GM23338 (cell line): ENCODE measurements around the gene FKBP1B. TPM values are rescaled to one million over a fixed set of nuclear protein-coding genes. Genes with fewer than 3 reads are reported as not detected.

Experiments
- ATAC-seq: fragments of 200-7000 bp; cut with Tn5 transposase; 3 replicates; pipeline ENCODE4 v1.9.1; 2020
- DNase-seq: peaks from one replicate; pipeline ENCODE4 v3.0.0-alpha.2; 2015; ENCODE audit warnings: low spot score
- H2AFZ ChIP-seq: fragments of 200-600 bp; sonication (generic); 2 replicates; pipeline ENCODE4 v1.8.0; 2016; ENCODE audit warnings: antibody characterized with exemption, mild to moderate bottlenecking, moderate library complexity
- H3F3A ChIP-seq: fragments of 200-600 bp; sonication (generic); replicated peaks from 2 replicates; pipeline ENCODE4 v1.8.0; 2017; ENCODE audit warnings: antibody characterized with exemption, mixed run types, low read depth
- H3K27ac ChIP-seq: fragments of 200-600 bp; sonication (generic); 2 replicates; pipeline ENCODE4 v1.6.1; 2016; ENCODE audit warnings: low read depth
- H3K27me3 ChIP-seq: fragments of 200-600 bp; sonication (generic); 2 replicates; pipeline ENCODE4 v1.8.0; 2016; ENCODE audit warnings: mild to moderate bottlenecking, mixed run types, moderate library complexity; ENCODE audit not compliant: insufficient read depth
- H3K36me3 ChIP-seq: fragments of 200-600 bp; sonication (generic); 2 replicates; pipeline ENCODE4 v1.8.0; 2016; ENCODE audit warnings: mild to moderate bottlenecking; ENCODE audit not compliant: insufficient read depth
- H3K4me1 ChIP-seq: fragments of 200-600 bp; sonication (generic); 2 replicates; pipeline ENCODE4 v1.8.0; 2016; ENCODE audit warnings: mild to moderate bottlenecking, moderate library complexity; ENCODE audit not compliant: insufficient read depth
- H3K4me2 ChIP-seq: fragments of 200-600 bp; sonication (generic); 2 replicates; pipeline ENCODE4 v1.7.1; 2017; ENCODE audit warnings: mixed run types
- H3K4me3 ChIP-seq: fragments of 200-600 bp; sonication (generic); 2 replicates; pipeline ENCODE4 v1.6.1; 2016; ENCODE audit warnings: mixed run types
- H3K79me2 ChIP-seq: fragments of 200-600 bp; sonication (generic); replicated peaks from 2 replicates; pipeline ENCODE4 v1.8.0; 2017; ENCODE audit warnings: mild to moderate bottlenecking; ENCODE audit not compliant: insufficient read depth
- H3K9me2 ChIP-seq: fragments of 200-600 bp; sonication (generic); 2 replicates; pipeline ENCODE4 v1.8.0; 2017; ENCODE audit not compliant: insufficient read depth
- H4K20me1 ChIP-seq: fragments of 200-600 bp; sonication (generic); replicated peaks from 2 replicates; pipeline ENCODE4 v1.8.0; 2017; ENCODE audit warnings: mild to moderate bottlenecking; ENCODE audit not compliant: insufficient read depth
- H3K27ac Mint-ChIP-seq: 2 replicates; pipeline ENCODE4 v1.8.0; 2020; ENCODE audit warnings: inconsistent platforms, mild to moderate bottlenecking, moderate library complexity, mixed read lengths
- H3K27me3 Mint-ChIP-seq: 3 replicates; pipeline ENCODE4 v1.8.0; 2022; ENCODE audit warnings: low read depth, mild to moderate bottlenecking, moderate library complexity, mixed read lengths, inconsistent platforms; ENCODE audit not compliant: insufficient read depth, poor library complexity
- H3K36me3 Mint-ChIP-seq: 3 replicates; pipeline ENCODE4 v1.8.0; 2021; ENCODE audit warnings: low read depth, mild to moderate bottlenecking, inconsistent platforms, moderate library complexity, mixed read lengths
- H3K4me1 Mint-ChIP-seq: 3 replicates; pipeline ENCODE4 v1.8.0; 2020; ENCODE audit warnings: mild to moderate bottlenecking, inconsistent platforms, mixed read lengths
- H3K4me3 Mint-ChIP-seq: 3 replicates; pipeline ENCODE4 v1.8.0; 2021; ENCODE audit warnings: moderate library complexity, mild to moderate bottlenecking, inconsistent platforms, mixed read lengths
- H3K9me3 Mint-ChIP-seq: 3 replicates; pipeline ENCODE4 v1.8.0; 2020; ENCODE audit warnings: moderate library complexity, mild to moderate bottlenecking, inconsistent platforms, mixed read lengths
- CREB1 ChIP-seq: fragments of 250-450 bp; sonication (Bioruptor Pico); IDR thresholded peaks from 2 replicates; pipeline ENCODE4 v1.5.0; 2020; ENCODE audit warnings: low read depth, mild to moderate bottlenecking, moderate library complexity
- EZH2phosphoT487 ChIP-seq: fragments of 200-600 bp; sonication (generic); IDR thresholded peaks from one replicate; pipeline ENCODE4 v1.8.1; 2018; ENCODE audit warnings: antibody characterized with exemption; ENCODE audit not compliant: unreplicated experiment
- JUNB ChIP-seq: IDR thresholded peaks from one replicate; pipeline ENCODE4 v1.6.1; 2016; ENCODE audit warnings: antibody characterized with exemption; ENCODE audit not compliant: unreplicated experiment
- NANOG ChIP-seq: IDR thresholded peaks from 2 replicates; pipeline ENCODE4 v1.6.1; 2016; ENCODE audit warnings: antibody characterized with exemption, borderline replicate concordance
- POLR2AphosphoS5 ChIP-seq: IDR thresholded peaks from 2 replicates; pipeline ENCODE4 v1.6.1; 2016; ENCODE audit warnings: antibody characterized with exemption, low read depth
- STAT1 ChIP-seq: IDR thresholded peaks from one replicate; pipeline ENCODE4 v1.6.1; 2016; ENCODE audit warnings: antibody characterized with exemption; ENCODE audit not compliant: unreplicated experiment
- ZNF114 ChIP-seq: fragments of 250-450 bp; sonication (Bioruptor Pico); IDR thresholded peaks from 2 replicates; pipeline ENCODE4 v1.5.0; 2020; ENCODE audit warnings: mild to moderate bottlenecking, moderate library complexity
- ZNF331 ChIP-seq: fragments of 250-450 bp; sonication (Bioruptor Pico); IDR thresholded peaks from 2 replicates; pipeline ENCODE4 v1.5.0; 2020; ENCODE audit warnings: low read depth, mild to moderate bottlenecking, moderate library complexity
- polyA plus RNA-seq: library from polyadenylated mRNA; unstranded; fragments of >200 nt; fragmentation: Nextera tagmentation; extraction: Ambion mirVana; gene quantifications from 2 replicates; pipeline ENCODE4 v1.2.1, GENCODE V29; 2016
- total RNA-seq: library from RNA; depleted of rRNA; stranded (reverse); fragments of >200 nt; shearing (Covaris generic); gene quantifications from 2 replicates; pipeline ENCODE4 v1.2.3, GENCODE V29; 2014
- TF ChIP-seq, protein P1 (sequence below): IDR thresholded peaks from one replicate; pipeline ENCODE4 v1.6.1; 2018; ENCODE audit warnings: antibody characterized with exemption; ENCODE audit not compliant: unreplicated experiment
- TF ChIP-seq, protein P2 (sequence below), 2 experiments: fragments of 200-600 bp in 1 of 2; sonication (generic) in 1 of 2; conservative IDR thresholded peaks; 2 replicates each; pipeline versions ENCODE4 v1.5.1 to v1.6.1; 2016 to 2017; ENCODE audit warnings: antibody characterized with exemption in 2 of 2, low read depth in 2 of 2, mild to moderate bottlenecking in 2 of 2, moderate library complexity in 1 of 2
- TF ChIP-seq, protein P3 (sequence below): fragments of 250-450 bp; sonication (Bioruptor Pico); IDR thresholded peaks from 2 replicates; pipeline ENCODE4 v1.5.0; 2020; ENCODE audit warnings: mild to moderate bottlenecking, moderate library complexity

The FKBP1B gene
- total and polyA plus RNA-seq, 2 experiments from 2014 or later = 48.2 to 77.1 TPM

DNA sequence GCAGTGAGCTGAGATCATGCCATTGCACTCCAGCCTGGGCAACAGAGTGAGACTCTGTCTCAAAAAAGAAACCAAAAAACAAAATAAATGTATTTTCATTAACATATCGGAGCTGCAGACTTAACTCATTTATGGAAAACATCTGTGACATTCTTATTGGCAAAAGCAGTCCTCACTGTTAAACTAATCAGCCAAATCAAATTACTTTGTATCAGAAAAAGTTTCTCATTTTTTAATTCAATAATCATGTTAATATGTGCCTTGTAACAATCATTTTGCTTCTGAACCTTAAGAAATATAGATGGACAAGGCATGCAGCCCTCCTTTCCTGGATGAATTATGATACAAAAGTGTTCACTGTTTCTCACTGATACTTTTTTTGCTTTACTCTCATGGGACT is 53.1 kb downstream of the FKBP1B start:
- no peaks in the 10 kb centered on the region for H3F3A ChIP-seq
- no peaks in the 10 kb centered on the region for H3K36me3 Mint-ChIP-seq
- ATAC-seq (no peak), DNase-seq (no peak)
- H3K4me3 Mint-ChIP-seq = no peak overlapping the region
- no peaks in the 10 kb centered on the region; the same call in 1 of the 2 replicates for H3K36me3 ChIP-seq
- no peak overlapping the region for H2AFZ ChIP-seq
- no peak for TF ChIP-seq POLR2AphosphoS5
- no peak for TF ChIP-seq CREB1
- TF ChIP-seq, protein P1, sequence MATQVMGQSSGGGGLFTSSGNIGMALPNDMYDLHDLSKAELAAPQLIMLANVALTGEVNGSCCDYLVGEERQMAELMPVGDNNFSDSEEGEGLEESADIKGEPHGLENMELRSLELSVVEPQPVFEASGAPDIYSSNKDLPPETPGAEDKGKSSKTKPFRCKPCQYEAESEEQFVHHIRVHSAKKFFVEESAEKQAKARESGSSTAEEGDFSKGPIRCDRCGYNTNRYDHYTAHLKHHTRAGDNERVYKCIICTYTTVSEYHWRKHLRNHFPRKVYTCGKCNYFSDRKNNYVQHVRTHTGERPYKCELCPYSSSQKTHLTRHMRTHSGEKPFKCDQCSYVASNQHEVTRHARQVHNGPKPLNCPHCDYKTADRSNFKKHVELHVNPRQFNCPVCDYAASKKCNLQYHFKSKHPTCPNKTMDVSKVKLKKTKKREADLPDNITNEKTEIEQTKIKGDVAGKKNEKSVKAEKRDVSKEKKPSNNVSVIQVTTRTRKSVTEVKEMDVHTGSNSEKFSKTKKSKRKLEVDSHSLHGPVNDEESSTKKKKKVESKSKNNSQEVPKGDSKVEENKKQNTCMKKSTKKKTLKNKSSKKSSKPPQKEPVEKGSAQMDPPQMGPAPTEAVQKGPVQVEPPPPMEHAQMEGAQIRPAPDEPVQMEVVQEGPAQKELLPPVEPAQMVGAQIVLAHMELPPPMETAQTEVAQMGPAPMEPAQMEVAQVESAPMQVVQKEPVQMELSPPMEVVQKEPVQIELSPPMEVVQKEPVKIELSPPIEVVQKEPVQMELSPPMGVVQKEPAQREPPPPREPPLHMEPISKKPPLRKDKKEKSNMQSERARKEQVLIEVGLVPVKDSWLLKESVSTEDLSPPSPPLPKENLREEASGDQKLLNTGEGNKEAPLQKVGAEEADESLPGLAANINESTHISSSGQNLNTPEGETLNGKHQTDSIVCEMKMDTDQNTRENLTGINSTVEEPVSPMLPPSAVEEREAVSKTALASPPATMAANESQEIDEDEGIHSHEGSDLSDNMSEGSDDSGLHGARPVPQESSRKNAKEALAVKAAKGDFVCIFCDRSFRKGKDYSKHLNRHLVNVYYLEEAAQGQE = no peak
- no peak for TF ChIP-seq ZNF331
- TF ChIP-seq, protein P2, sequence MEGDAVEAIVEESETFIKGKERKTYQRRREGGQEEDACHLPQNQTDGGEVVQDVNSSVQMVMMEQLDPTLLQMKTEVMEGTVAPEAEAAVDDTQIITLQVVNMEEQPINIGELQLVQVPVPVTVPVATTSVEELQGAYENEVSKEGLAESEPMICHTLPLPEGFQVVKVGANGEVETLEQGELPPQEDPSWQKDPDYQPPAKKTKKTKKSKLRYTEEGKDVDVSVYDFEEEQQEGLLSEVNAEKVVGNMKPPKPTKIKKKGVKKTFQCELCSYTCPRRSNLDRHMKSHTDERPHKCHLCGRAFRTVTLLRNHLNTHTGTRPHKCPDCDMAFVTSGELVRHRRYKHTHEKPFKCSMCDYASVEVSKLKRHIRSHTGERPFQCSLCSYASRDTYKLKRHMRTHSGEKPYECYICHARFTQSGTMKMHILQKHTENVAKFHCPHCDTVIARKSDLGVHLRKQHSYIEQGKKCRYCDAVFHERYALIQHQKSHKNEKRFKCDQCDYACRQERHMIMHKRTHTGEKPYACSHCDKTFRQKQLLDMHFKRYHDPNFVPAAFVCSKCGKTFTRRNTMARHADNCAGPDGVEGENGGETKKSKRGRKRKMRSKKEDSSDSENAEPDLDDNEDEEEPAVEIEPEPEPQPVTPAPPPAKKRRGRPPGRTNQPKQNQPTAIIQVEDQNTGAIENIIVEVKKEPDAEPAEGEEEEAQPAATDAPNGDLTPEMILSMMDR (conservative IDR thresholded peaks at IDR 0.05; ENCODE audit: low read depth in 2 of 2) = no peak
- TF ChIP-seq, protein P3, sequence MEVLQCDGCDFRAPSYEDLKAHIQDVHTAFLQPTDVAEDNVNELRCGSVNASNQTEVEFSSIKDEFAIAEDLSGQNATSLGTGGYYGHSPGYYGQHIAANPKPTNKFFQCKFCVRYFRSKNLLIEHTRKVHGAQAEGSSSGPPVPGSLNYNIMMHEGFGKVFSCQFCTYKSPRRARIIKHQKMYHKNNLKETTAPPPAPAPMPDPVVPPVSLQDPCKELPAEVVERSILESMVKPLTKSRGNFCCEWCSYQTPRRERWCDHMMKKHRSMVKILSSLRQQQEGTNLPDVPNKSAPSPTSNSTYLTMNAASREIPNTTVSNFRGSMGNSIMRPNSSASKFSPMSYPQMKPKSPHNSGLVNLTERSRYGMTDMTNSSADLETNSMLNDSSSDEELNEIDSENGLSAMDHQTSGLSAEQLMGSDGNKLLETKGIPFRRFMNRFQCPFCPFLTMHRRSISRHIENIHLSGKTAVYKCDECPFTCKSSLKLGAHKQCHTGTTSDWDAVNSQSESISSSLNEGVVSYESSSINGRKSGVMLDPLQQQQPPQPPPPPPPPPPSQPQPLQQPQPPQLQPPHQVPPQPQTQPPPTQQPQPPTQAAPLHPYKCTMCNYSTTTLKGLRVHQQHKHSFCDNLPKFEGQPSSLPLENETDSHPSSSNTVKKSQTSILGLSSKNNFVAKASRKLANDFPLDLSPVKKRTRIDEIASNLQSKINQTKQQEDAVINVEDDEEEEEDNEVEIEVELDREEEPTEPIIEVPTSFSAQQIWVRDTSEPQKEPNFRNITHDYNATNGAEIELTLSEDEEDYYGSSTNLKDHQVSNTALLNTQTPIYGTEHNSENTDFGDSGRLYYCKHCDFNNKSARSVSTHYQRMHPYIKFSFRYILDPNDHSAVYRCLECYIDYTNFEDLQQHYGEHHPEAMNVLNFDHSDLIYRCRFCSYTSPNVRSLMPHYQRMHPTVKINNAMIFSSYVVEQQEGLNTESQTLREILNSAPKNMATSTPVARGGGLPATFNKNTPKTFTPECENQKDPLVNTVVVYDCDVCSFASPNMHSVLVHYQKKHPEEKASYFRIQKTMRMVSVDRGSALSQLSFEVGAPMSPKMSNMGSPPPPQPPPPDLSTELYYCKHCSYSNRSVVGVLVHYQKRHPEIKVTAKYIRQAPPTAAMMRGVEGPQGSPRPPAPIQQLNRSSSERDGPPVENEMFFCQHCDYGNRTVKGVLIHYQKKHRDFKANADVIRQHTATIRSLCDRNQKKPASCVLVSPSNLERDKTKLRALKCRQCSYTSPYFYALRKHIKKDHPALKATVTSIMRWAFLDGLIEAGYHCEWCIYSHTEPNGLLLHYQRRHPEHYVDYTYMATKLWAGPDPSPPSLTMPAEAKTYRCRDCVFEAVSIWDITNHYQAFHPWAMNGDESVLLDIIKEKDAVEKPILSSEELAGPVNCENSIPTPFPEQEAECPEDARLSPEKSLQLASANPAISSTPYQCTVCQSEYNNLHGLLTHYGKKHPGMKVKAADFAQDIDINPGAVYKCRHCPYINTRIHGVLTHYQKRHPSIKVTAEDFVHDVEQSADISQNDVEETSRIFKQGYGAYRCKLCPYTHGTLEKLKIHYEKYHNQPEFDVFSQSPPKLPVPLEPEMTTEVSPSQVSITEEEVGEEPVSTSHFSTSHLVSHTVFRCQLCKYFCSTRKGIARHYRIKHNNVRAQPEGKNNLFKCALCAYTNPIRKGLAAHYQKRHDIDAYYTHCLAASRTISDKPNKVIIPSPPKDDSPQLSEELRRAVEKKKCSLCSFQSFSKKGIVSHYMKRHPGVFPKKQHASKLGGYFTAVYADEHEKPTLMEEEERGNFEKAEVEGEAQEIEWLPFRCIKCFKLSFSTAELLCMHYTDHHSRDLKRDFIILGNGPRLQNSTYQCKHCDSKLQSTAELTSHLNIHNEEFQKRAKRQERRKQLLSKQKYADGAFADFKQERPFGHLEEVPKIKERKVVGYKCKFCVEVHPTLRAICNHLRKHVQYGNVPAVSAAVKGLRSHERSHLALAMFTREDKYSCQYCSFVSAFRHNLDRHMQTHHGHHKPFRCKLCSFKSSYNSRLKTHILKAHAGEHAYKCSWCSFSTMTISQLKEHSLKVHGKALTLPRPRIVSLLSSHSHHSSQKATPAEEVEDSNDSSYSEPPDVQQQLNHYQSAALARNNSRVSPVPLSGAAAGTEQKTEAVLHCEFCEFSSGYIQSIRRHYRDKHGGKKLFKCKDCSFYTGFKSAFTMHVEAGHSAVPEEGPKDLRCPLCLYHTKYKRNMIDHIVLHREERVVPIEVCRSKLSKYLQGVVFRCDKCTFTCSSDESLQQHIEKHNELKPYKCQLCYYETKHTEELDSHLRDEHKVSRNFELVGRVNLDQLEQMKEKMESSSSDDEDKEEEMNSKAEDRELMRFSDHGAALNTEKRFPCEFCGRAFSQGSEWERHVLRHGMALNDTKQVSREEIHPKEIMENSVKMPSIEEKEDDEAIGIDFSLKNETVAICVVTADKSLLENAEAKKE (CRISPR knock-in tag) = no peak
- no peak for TF ChIP-seq JUNB
- TF ChIP-seq NANOG = no peak
- TF ChIP-seq STAT1 = no peak
- no peak for TF ChIP-seq EZH2phosphoT487
- TF ChIP-seq ZNF114 = no peak
- H3K27me3 ChIP-seq = no peaks in the 10 kb centered on the region
- H3K4me1 Mint-ChIP-seq = no peaks in the 10 kb centered on the region; the same call in 2 of the 3 replicates
- no peaks in the 10 kb centered on the region for H3K9me2 ChIP-seq
- no peak overlapping the region for H3K27ac ChIP-seq
- H3K27me3 Mint-ChIP-seq = peaks cover 4% of the 10 kb centered on the region
- H3K9me3 Mint-ChIP-seq = peaks cover 4% of the 10 kb centered on the region; the same call in 1 of the 3 replicates
- no peak overlapping the region for H3K4me3 ChIP-seq
- no peaks in the 10 kb centered on the region for H4K20me1 ChIP-seq
- no peak overlapping the region for H3K27ac Mint-ChIP-seq
- no peak overlapping the region for H3K4me2 ChIP-seq
- no peaks in the 10 kb centered on the region for H3K79me2 ChIP-seq
- H3K4me1 ChIP-seq = no peaks in the 10 kb centered on the region
